Coronary artery (tissue), 2 donors: ENCODE measurements around the gene SLC35B2.
A peak's percentile ranks its signal among the peaks of the same experiment; 100 is the strongest.

ENCODE experiments used
- DNase-seq: peaks from one replicate; pipeline ENCODE4 v3.0.0-alpha.2; 2017; ENCODE audit warnings: low spot score
- H3K27ac ChIP-seq, 2 donors: fragments of 200-600 bp; sonication (generic); one replicate each; pipeline ENCODE4 v1.5.1; 2016 to 2019
- H3K4me3 ChIP-seq: fragments of 200-600 bp; sonication (generic); 2 replicates; pipeline ENCODE4 v1.5.1; 2016; ENCODE audit warnings: mild to moderate bottlenecking, moderate library complexity
- TF ChIP-seq, protein P1 (sequence below): fragments of 200-600 bp; sonication (generic); IDR thresholded peaks from one replicate; pipeline ENCODE4 v1.5.1; 2019; ENCODE audit warnings: antibody characterized with exemption

Gene SLC35B2

DNA sequence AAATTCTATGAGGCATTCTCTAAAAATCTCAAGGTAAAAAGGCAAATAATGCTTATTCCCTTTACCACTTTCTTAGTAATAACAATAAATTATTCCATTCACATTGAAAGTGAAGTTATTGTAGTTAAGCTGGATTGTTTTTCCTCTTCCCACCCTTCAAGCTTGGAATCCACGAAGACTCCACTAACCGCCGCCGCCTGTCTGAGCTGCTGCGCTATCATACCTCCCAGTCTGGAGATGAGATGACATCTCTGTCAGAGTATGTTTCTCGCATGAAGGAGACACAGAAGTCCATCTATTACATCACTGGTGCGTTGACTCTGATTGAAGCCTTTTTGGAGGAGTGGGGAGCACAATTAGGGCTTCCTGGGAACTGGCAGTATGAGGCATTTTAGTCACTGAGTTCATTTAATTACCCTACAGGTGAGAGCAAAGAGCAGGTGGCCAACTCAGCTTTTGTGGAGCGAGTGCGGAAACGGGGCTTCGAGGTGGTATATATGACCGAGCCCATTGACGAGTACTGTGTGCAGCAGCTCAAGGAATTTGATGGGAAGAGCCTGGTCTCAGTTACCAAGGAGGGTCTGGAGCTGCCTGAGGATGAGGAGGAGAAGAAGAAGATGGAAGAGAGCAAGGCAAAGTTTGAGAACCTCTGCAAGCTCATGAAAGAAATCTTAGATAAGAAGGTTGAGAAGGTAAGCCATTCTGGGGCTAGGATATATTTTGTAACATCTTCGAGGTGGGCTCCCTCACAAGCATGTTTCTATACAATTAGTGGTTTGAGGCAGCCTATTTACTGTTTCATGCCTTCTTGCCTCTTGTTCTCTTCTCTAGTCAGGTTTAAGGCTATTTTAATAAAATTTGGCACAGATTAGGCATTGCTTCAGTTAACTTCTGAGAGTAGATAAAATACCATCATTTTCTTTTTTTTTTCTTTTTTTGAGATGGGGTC lies 5.5 kb downstream of the SLC35B2 start:
- DNase-seq: no peak
- no peak overlapping the region for H3K4me3 ChIP-seq
- no peak overlapping the region for H3K27ac ChIP-seq
- TF ChIP-seq, protein P1, sequence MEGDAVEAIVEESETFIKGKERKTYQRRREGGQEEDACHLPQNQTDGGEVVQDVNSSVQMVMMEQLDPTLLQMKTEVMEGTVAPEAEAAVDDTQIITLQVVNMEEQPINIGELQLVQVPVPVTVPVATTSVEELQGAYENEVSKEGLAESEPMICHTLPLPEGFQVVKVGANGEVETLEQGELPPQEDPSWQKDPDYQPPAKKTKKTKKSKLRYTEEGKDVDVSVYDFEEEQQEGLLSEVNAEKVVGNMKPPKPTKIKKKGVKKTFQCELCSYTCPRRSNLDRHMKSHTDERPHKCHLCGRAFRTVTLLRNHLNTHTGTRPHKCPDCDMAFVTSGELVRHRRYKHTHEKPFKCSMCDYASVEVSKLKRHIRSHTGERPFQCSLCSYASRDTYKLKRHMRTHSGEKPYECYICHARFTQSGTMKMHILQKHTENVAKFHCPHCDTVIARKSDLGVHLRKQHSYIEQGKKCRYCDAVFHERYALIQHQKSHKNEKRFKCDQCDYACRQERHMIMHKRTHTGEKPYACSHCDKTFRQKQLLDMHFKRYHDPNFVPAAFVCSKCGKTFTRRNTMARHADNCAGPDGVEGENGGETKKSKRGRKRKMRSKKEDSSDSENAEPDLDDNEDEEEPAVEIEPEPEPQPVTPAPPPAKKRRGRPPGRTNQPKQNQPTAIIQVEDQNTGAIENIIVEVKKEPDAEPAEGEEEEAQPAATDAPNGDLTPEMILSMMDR: no peak

DNA sequence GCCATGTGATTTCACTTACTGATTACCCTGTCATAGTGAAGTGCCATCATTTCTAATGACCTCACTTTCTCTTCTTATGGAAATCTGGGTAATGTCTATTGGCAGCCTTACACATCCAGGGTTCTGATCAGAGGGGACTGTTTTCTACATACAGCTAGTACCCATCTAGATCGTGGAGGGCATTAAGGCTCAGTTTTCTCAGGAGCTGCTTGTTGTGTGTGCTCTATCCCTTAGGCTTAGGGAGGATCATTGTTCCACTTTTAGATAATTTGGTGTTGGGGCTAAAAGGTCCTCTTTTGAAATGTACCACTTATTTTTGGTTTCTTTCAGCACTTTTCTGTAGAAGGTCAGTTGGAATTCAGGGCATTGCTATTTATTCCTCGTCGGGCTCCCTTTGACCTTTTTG lies 6.6 kb downstream of the SLC35B2 start:
- DNase-seq: no peak
- Histone ChIP-seq H3K27ac (no peak overlapping the region), H3K4me3 (no peak overlapping the region)
- TF ChIP-seq, protein P1: no peak

DNA sequence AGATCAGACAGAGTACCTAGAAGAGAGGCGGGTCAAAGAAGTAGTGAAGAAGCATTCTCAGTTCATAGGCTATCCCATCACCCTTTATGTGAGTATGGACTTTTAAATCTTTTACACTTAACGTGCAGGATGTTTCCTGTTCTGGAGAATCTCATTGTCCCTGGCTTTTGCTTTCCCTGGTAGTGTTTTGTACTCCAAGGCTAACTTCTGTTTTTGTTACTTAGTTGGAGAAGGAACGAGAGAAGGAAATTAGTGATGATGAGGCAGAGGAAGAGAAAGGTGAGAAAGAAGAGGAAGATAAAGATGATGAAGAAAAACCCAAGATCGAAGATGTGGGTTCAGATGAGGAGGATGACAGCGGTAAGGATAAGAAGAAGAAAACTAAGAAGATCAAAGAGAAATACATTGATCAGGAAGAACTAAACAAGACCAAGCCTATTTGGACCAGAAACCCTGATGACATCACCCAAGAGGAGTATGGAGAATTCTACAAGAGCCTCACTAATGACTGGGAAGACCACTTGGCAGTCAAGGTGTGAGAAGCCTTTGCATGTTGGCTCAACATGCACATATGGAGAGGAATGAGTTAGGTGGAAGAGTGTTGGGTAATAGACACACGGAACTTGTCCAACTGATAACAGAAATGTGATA lies 7.1 kb downstream of the SLC35B2 start:
- Histone ChIP-seq H3K27ac (no peak overlapping the region), H3K4me3 (no peak overlapping the region)
- TF ChIP-seq, protein P1: no peak
- no peak for DNase-seq

DNA sequence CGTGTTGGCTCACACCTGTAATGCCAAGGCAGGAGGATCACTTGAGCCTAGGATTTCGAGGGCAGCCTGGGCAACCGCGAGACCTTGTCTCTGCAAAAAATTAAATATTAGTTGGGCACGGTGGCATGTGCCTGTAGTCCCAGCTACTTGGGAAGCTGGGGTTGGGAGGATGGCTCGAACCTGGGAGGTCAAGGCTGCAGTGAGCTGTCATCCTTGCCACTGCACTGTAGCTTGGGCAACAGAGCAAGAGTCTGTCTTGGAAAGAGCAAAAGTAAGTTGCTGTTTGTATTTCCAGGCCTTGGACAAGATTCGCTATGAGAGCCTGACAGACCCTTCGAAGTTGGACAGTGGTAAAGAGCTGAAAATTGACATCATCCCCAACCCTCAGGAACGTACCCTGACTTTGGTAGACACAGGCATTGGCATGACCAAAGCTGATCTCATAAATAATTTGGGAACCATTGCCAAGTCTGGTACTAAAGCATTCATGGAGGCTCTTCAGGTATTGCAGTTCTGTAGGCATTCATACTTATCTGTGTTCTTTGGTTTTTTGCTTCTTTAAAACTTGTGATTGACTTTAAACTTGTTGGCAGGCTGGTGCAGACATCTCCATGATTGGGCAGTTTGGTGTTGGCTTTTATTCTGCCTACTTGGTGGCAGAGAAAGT lies 8.1 kb downstream of the SLC35B2 start:
- no peak for DNase-seq
- no peak overlapping the region for H3K27ac ChIP-seq

DNA sequence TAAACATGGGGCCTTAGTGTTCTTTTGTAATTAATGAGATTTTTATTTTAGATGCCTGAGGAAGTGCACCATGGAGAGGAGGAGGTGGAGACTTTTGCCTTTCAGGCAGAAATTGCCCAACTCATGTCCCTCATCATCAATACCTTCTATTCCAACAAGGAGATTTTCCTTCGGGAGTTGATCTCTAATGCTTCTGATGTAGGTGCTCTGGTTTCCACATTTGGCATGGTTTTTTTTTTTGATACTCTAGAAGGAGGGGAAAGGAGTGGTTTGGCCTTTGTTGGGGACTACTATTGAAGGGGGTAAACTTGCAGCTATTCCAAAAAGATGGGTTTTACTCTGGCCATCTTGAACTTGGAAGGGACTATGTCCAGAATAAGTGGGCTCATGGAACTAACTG lies 8.7 kb downstream of the SLC35B2 start:
- DNase-seq: no peak
- TF ChIP-seq, protein P1: no peak
- Histone ChIP-seq H3K4me3 (peak overlapping the region; percentile 79), H3K27ac (peak overlapping the region; percentile 100)

More for the DNA sequence above, 8.1 kb downstream of the SLC35B2 start:
- TF ChIP-seq, protein P1: no peak
- peak overlapping the region; percentile 79 for H3K4me3 ChIP-seq

DNA sequence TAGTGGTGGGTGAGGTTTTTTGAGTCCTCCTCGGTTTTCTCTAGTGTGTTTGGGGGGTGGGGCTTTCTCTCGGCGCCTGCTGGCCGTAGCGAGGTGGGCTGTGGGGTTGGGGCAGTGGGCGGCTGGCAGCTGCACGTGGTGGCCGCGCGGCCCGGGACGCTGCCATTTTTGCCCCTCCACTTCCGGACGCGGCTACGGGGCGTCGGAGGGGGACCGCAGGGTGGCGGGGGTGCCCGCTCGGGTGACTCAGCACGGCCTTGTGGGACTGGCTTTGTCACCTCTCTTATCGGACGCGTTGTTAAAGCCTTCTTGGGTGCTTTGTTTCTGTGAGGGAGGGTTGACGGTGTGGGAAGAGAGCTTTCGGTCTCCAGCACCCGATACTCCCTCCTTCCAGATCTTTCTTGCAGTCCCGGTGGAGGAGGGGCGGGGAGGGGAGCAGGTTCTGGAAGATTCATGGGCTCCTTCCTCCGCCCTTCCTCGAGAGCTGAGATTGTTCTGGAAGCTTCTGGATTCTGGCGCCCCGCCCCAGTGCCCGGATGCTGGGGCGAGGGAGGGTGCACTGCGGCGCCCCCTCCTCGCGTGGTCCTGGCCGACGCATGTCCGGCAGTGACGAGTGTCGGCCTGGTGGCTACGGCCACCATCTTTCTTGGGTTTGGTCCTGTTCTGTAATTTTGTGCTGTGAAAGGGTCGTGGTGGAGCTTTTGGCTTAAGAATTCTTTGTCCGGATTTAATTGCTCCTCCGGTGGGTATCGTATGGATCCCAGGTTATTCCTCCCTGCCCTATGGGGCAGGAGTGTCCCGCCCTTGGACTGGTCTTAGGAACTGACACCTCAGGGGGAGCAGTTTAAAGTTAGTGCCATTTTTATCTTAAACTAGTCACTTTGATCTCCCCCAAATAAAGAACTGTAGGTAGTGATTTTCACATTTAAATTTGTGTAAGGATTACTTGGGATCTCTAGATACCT lies 9.7 kb downstream of the SLC35B2 start:
- peak overlapping the region; percentile 100 for H3K27ac ChIP-seq
- H3K4me3 ChIP-seq: peak overlapping the region; percentile 79
- TF ChIP-seq, protein P1: no peak
- DNase-seq: no peak
